H1 (cell line): ENCODE measurements around the gene PDZRN3. TPM values are rescaled to one million over a fixed set of nuclear protein-coding genes. Genes with fewer than 3 reads are reported as not detected.

Source experiments
- FOSL1 ChIP-seq: IDR thresholded peaks from 2 replicates; pipeline ENCODE4 v1.6.1; 2011; ENCODE audit warnings: mild to moderate bottlenecking, low read depth, low read length, moderate library complexity; ENCODE audit not compliant: insufficient read depth
- GTF2F1 ChIP-seq: IDR thresholded peaks from 2 replicates; pipeline ENCODE4 v1.6.1; 2012; ENCODE audit warnings: low read depth, low read length, improper control_type of control experiment, borderline replicate concordance
- POLR2AphosphoS5 ChIP-seq: IDR thresholded peaks from 2 replicates; pipeline ENCODE4 v1.6.1; 2011; ENCODE audit warnings: low read depth, low read length
- SIN3A ChIP-seq, 2 experiments: IDR thresholded peaks in 1 of 2; conservative IDR thresholded peaks in 1 of 2; 2 replicates each; pipeline ENCODE4 v1.6.1; 2011 to 2012; ENCODE audit warnings: low read length in 2 of 2, improper control_type of control experiment in 1 of 2, low read depth in 1 of 2, mild to moderate bottlenecking in 1 of 2
- YY1 ChIP-seq: IDR thresholded peaks from 2 replicates; pipeline ENCODE4 v1.6.1; 2011; ENCODE audit warnings: low read depth, mild to moderate bottlenecking, low read length
- ZNF274 ChIP-seq: IDR thresholded peaks from 2 replicates; pipeline ENCODE4 v1.7.0; 2012; ENCODE audit warnings: low read length, borderline replicate concordance; ENCODE audit errors: extremely low read depth
- polyA plus RNA-seq, 7 experiments: library from polyadenylated mRNA; depleted of rRNA in 3 of 7; stranded (reverse) in 5 of 7; unstranded in 2 of 7; fragments of >200 nt in 5 of 7; fragments of 200-250 nt in 2 of 7; gene quantifications; 1 replicate in 5 of 7; 2 replicates in 1 of 7; 4 replicates in 1 of 7; pipeline versions ENCODE4 v1.2.1 to v1.2.3, GENCODE V29; 2011 to 2013; ENCODE audit warnings: missing spikeins in 2 of 7, mixed read lengths in 2 of 7
- total RNA-seq: library from RNA; stranded (reverse); fragmentation: NEBNext Ultra II Directional; extraction: Animal tissue kit (Norgen Biotek cat#: 25700); gene quantifications from 2 replicates; pipeline ENCODE4 v1.2.1, GENCODE V29; 2021
- TF ChIP-seq, protein P1 (sequence below): fragments of 300-600 bp; sonication (generic); IDR thresholded peaks from 2 replicates; pipeline ENCODE4 v1.7.1; 2012; ENCODE audit warnings: low read length, moderate library complexity, mild to moderate bottlenecking, inconsistent platforms; ENCODE audit not compliant: insufficient replicate concordance
- TF ChIP-seq, protein P2 (sequence below): IDR thresholded peaks from 2 replicates; pipeline ENCODE4 v1.6.1; 2012; ENCODE audit warnings: low read length, inconsistent platforms

Gene PDZRN3
- total and polyA plus RNA-seq, 2 of the 8 experiments (the other 6 are each of a cell fraction or from before 2014, with no cell fraction given) = 4.2 to 20.5 TPM

DNA sequence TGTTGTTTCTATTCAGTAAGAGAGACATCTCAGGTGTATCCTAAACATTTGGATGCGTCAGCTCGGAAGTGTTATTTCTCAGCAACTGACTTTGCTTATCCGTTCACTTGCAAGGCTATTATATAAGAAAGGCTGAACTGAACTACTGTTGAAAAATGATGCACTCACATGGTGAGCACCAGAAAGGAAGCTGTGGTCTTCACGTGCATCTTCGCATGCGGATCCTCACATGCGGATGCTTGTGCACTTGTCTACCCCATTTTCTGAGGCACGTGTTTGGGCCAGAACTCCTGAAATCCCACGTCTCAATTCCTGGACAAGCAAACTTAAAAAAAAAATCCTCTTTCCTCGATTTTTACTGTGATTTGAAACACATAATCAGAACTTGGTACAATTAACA is 63.2 kb downstream of the PDZRN3 start (continued):
- TF ChIP-seq, protein P1, sequence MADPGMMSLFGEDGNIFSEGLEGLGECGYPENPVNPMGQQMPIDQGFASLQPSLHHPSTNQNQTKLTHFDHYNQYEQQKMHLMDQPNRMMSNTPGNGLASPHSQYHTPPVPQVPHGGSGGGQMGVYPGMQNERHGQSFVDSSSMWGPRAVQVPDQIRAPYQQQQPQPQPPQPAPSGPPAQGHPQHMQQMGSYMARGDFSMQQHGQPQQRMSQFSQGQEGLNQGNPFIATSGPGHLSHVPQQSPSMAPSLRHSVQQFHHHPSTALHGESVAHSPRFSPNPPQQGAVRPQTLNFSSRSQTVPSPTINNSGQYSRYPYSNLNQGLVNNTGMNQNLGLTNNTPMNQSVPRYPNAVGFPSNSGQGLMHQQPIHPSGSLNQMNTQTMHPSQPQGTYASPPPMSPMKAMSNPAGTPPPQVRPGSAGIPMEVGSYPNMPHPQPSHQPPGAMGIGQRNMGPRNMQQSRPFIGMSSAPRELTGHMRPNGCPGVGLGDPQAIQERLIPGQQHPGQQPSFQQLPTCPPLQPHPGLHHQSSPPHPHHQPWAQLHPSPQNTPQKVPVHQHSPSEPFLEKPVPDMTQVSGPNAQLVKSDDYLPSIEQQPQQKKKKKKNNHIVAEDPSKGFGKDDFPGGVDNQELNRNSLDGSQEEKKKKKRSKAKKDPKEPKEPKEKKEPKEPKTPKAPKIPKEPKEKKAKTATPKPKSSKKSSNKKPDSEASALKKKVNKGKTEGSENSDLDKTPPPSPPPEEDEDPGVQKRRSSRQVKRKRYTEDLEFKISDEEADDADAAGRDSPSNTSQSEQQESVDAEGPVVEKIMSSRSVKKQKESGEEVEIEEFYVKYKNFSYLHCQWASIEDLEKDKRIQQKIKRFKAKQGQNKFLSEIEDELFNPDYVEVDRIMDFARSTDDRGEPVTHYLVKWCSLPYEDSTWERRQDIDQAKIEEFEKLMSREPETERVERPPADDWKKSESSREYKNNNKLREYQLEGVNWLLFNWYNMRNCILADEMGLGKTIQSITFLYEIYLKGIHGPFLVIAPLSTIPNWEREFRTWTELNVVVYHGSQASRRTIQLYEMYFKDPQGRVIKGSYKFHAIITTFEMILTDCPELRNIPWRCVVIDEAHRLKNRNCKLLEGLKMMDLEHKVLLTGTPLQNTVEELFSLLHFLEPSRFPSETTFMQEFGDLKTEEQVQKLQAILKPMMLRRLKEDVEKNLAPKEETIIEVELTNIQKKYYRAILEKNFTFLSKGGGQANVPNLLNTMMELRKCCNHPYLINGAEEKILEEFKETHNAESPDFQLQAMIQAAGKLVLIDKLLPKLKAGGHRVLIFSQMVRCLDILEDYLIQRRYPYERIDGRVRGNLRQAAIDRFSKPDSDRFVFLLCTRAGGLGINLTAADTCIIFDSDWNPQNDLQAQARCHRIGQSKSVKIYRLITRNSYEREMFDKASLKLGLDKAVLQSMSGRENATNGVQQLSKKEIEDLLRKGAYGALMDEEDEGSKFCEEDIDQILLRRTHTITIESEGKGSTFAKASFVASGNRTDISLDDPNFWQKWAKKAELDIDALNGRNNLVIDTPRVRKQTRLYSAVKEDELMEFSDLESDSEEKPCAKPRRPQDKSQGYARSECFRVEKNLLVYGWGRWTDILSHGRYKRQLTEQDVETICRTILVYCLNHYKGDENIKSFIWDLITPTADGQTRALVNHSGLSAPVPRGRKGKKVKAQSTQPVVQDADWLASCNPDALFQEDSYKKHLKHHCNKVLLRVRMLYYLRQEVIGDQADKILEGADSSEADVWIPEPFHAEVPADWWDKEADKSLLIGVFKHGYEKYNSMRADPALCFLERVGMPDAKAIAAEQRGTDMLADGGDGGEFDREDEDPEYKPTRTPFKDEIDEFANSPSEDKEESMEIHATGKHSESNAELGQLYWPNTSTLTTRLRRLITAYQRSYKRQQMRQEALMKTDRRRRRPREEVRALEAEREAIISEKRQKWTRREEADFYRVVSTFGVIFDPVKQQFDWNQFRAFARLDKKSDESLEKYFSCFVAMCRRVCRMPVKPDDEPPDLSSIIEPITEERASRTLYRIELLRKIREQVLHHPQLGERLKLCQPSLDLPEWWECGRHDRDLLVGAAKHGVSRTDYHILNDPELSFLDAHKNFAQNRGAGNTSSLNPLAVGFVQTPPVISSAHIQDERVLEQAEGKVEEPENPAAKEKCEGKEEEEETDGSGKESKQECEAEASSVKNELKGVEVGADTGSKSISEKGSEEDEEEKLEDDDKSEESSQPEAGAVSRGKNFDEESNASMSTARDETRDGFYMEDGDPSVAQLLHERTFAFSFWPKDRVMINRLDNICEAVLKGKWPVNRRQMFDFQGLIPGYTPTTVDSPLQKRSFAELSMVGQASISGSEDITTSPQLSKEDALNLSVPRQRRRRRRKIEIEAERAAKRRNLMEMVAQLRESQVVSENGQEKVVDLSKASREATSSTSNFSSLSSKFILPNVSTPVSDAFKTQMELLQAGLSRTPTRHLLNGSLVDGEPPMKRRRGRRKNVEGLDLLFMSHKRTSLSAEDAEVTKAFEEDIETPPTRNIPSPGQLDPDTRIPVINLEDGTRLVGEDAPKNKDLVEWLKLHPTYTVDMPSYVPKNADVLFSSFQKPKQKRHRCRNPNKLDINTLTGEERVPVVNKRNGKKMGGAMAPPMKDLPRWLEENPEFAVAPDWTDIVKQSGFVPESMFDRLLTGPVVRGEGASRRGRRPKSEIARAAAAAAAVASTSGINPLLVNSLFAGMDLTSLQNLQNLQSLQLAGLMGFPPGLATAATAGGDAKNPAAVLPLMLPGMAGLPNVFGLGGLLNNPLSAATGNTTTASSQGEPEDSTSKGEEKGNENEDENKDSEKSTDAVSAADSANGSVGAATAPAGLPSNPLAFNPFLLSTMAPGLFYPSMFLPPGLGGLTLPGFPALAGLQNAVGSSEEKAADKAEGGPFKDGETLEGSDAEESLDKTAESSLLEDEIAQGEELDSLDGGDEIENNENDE = no peak
- TF ChIP-seq FOSL1 = no peak
- no peak for TF ChIP-seq GTF2F1
- TF ChIP-seq SIN3A (conservative IDR thresholded peaks at IDR 0.05 in 1 of 2, IDR thresholded peaks at IDR 0.05 in 1 of 2; ENCODE audit: low read depth in 1 of 2, low read length in 2 of 2) = no peak
- TF ChIP-seq ZNF274 = no peak
- TF ChIP-seq, protein P2, sequence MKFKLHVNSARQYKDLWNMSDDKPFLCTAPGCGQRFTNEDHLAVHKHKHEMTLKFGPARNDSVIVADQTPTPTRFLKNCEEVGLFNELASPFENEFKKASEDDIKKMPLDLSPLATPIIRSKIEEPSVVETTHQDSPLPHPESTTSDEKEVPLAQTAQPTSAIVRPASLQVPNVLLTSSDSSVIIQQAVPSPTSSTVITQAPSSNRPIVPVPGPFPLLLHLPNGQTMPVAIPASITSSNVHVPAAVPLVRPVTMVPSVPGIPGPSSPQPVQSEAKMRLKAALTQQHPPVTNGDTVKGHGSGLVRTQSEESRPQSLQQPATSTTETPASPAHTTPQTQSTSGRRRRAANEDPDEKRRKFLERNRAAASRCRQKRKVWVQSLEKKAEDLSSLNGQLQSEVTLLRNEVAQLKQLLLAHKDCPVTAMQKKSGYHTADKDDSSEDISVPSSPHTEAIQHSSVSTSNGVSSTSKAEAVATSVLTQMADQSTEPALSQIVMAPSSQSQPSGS = no peak
- TF ChIP-seq POLR2AphosphoS5 = no peak
- no peak for TF ChIP-seq YY1
